Endothelial cell of umbilical vein (primary cell): ENCODE measurements around the gene MLLT6.

ENCODE experiments used
- EZH2 ChIP-seq: IDR thresholded peaks from 2 replicates; pipeline ENCODE4 v1.6.1; 2012; ENCODE audit warnings: borderline replicate concordance, low read depth, mild to moderate bottlenecking, moderate library complexity, low read length, inconsistent platforms; ENCODE audit not compliant: severe bottlenecking
- MYC ChIP-seq: IDR thresholded peaks from one replicate; pipeline ENCODE4 v1.6.1; 2011; ENCODE audit warnings: mild to moderate bottlenecking, low read depth, low read length
- POLR2A ChIP-seq: IDR thresholded peaks from 2 replicates; pipeline ENCODE4 v1.6.1; 2012; ENCODE audit warnings: low read depth, mild to moderate bottlenecking, control low read depth, low read length

DNA sequence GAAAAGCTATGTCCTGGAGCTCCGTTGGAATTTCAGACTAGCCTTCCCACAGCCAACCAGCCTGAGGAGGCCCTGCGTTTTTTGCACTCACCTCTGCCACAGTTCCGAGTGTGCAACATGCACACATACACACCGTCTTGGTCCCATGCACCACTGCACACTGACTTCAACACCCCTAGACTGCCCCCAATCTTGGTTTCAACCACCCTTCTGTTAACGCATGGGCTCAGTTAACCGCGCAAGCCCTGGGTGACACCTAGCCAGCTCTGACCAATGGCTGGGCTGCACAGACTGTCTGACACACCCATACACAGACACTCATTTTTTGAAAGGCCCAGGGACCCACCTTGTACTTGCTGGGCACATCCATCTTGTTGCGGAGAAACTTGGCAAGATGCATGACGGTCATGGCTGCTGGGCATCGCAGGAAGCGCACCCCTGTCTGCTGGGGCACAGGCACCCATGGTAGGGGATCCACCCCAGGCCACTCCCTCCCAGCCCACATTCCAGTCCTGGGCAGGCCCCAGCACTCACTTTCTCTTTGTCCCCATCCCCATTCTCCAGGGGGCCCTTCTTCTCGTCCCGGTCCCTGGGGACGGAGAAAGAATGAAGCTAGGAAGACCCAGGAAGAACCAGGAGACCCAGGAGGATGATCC is 33.1 kb downstream of the MLLT6 start:
- TF ChIP-seq MYC: no peak
- TF ChIP-seq POLR2A: no peak
- TF ChIP-seq EZH2: no peak
